ENCODE measurements around the gene RPTOR. TPM values are rescaled to one million over a fixed set of nuclear protein-coding genes. Genes with fewer than 3 reads are reported as not detected.

Gene RPTOR
- total RNA-seq, 2 experiments from 2014 or later, result 48.1 to 87.8 TPM

DNA sequence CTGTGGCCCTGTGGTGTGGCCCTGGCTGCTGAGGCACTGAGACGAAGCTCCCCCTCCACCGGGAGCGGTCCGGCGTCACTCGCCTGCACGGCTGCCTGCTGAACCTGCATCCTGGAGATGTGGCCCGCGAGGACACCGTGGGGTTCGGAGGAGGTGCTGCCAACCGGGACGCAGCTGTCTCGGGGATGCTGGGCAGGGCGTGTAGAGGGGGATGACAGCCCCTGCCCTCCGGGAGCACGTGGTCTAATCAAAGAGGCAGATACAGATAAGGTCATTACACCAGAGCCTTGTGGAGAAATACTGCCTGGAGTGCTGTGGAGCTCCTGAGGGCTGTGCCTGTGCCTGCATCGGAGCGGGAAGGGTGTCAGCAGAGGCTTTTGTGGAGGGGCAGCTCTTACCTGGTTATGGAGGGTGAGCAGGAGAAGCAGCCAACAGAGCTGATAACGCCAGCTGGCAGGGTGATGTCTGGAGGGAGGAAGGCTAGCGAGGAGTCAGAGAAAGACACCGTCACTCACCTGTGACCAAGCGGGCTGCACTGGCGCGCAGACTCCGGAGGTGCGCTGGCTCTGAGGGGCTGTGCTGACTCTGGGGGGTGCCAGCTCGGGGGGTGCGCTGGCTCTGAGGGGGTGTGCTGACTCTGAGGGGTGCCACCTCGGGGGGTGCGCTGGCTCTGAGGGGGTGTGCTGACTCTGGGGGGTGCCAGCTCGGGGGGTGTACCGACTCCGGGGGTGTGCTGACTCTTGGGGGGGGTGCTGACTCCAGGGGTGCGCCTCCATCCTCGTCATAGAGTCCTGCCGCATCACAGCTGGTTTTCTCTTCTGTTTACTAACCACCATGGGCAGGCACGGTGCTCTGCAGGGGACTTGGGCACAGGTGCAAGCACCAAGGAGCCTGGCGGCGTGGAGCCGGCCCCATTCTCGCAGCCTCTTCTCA is 342.3 kb downstream of the RPTOR start:
- Histone ChIP-seq H3K9me2 (ENCODE audit: insufficient read depth, low read length) (no peaks in the 10 kb centered on the region), H3K4me1 (ENCODE audit: insufficient read depth, low read length, poor library complexity, severe bottlenecking) (no peaks in the 10 kb centered on the region), H3K4me3 (ENCODE audit: low read depth, low read length, poor library complexity, severe bottlenecking) (no peak overlapping the region), H2AFZ (ENCODE audit: low read length) (no peak overlapping the region), H3K4me2 (ENCODE audit: low read length) (no peak overlapping the region), H3K9me3 (ENCODE audit: low read length) (no peaks in the 10 kb centered on the region), H3K27ac (ENCODE audit: low read depth, low read length, poor library complexity, severe bottlenecking) (no peak overlapping the region), H3K36me3 (ENCODE audit: insufficient read depth, low read length) (peaks cover 47% of the 10 kb centered on the region), H4K20me1 (ENCODE audit: insufficient read depth, low read length) (no peaks in the 10 kb centered on the region), H3K79me2 (ENCODE audit: insufficient read depth, low read depth, low read length) (no peaks in the 10 kb centered on the region)
- ChIA-PET POLR2A (no interaction called here), CTCF (ENCODE audit: unreplicated experiment) (no interaction called here)
- BruUV-seq (replicated peaks), result no TSS peak
- intact Hi-C loops (cut with micrococcal nuclease; ENCODE audit: unreplicated experiment), result no loop called here
- no peak for DNase-seq (ENCODE audit: low spot score)
- TF ChIP-seq EZH2phosphoT487 (IDR thresholded peaks at IDR 0.05; ENCODE audit: borderline replicate concordance, low read depth, low read length), result no peak
- TF ChIP-seq, protein P1, sequence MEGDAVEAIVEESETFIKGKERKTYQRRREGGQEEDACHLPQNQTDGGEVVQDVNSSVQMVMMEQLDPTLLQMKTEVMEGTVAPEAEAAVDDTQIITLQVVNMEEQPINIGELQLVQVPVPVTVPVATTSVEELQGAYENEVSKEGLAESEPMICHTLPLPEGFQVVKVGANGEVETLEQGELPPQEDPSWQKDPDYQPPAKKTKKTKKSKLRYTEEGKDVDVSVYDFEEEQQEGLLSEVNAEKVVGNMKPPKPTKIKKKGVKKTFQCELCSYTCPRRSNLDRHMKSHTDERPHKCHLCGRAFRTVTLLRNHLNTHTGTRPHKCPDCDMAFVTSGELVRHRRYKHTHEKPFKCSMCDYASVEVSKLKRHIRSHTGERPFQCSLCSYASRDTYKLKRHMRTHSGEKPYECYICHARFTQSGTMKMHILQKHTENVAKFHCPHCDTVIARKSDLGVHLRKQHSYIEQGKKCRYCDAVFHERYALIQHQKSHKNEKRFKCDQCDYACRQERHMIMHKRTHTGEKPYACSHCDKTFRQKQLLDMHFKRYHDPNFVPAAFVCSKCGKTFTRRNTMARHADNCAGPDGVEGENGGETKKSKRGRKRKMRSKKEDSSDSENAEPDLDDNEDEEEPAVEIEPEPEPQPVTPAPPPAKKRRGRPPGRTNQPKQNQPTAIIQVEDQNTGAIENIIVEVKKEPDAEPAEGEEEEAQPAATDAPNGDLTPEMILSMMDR (conservative IDR thresholded peaks at IDR 0.05; ENCODE audit: low read length), result no peak

DNA sequence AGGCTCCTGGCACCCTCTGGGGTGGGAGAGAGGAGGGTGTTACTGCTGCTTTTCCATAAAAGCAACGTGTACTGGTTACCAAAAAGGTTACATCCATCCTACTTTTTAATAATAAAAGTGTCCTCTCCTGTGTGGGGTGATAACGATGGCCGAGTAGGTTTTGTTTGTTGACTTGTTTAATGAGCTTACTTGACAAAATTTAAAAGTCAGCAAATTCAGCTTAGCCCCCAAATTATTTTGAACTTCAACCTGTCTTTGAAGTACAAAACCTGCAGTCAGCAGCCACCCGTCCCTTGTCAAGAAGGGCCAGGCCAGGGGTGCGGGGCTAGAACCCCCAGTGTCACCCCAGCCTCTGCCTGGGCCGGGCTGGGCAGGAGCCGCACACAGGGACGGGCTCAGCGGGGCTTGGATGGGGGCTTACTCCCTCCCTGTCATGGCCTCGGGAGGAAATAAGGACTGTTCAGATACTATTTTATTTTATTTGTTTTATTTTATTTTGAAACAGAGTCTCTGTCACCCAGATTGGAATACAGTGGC is 343.1 kb downstream of the RPTOR start:
- no peaks in the 10 kb centered on the region for H3K4me1 ChIP-seq (ENCODE audit: insufficient read depth, low read length, poor library complexity, severe bottlenecking)
- BruUV-seq (replicated peaks), result no TSS peak
- peaks cover 47% of the 10 kb centered on the region for H3K36me3 ChIP-seq (ENCODE audit: insufficient read depth, low read length)
- no peak overlapping the region for H3K4me3 ChIP-seq (ENCODE audit: low read depth, low read length, poor library complexity, severe bottlenecking)
- H3K79me2 ChIP-seq (ENCODE audit: insufficient read depth, low read depth, low read length), result no peaks in the 10 kb centered on the region
- intact Hi-C loops (cut with micrococcal nuclease; ENCODE audit: unreplicated experiment), result no loop called here
- ChIA-PET CTCF (ENCODE audit: unreplicated experiment) (no interaction called here), POLR2A (no interaction called here)
- H3K4me2 ChIP-seq (ENCODE audit: low read length), result no peak overlapping the region
- H3K27ac ChIP-seq (ENCODE audit: low read depth, low read length, poor library complexity, severe bottlenecking), result no peak overlapping the region
- TF ChIP-seq EZH2phosphoT487 (IDR thresholded peaks at IDR 0.05; ENCODE audit: borderline replicate concordance, low read depth, low read length), result no peak
- TF ChIP-seq, protein P1 (conservative IDR thresholded peaks at IDR 0.05; ENCODE audit: low read length), result no peak
- H3K9me3 ChIP-seq (ENCODE audit: low read length), result no peaks in the 10 kb centered on the region
- DNase-seq (ENCODE audit: low spot score), result no peak
- no peaks in the 10 kb centered on the region for H3K9me2 ChIP-seq (ENCODE audit: insufficient read depth, low read length)
- H2AFZ ChIP-seq (ENCODE audit: low read length), result no peak overlapping the region
- H4K20me1 ChIP-seq (ENCODE audit: insufficient read depth, low read length), result no peaks in the 10 kb centered on the region

Measured in OCI-LY7 (cell line).